Endothelial cell of umbilical vein (primary cell): ENCODE measurements around the gene OTUD5. TPM values are rescaled to one million over a fixed set of nuclear protein-coding genes. Genes with fewer than 3 reads are reported as not detected.

Experiments used
- BruUV-seq: library from RNA; stranded (reverse); fragments of 400-500 nt; replicated peaks from 2 replicates; lab custom pipeline; 2021; lab: Mats Ljungman, UMichigan
- CTCF ChIA-PET: fragments of 300-600, 350-600 bp; sonication (Branson Sonifier 250); formaldehyde crosslinking; loops from one replicate; lab custom pipeline; 2021; ENCODE audit warnings: antibody characterized with exemption, inconsistent platforms; lab: Charles Lee
- POLR2A ChIA-PET: fragments of 300-600, 350-600 bp; sonication (Branson Sonifier 250); formaldehyde crosslinking; loops from one replicate; lab custom pipeline; 2021; ENCODE audit warnings: antibody characterized with exemption, inconsistent platforms; lab: Charles Lee
- DNase-seq: peaks from one replicate; pipeline ENCODE4 v3.0.0-alpha.2; 2011; ENCODE audit warnings: low read depth, low spot score
- FAIRE-seq: peaks from 2 replicates; lab custom pipeline; 2011; peaks lifted over from hg19 to GRCh38; lab: Jason Lieb, UNC
- H2AFZ ChIP-seq: 2 replicates; pipeline ENCODE4 v1.6.0; 2012; ENCODE audit warnings: low read depth, low read length, control low read depth, inconsistent platforms
- H3K27ac ChIP-seq: 2 replicates; pipeline ENCODE4 v1.5.1; 2011; ENCODE audit warnings: low read depth, mild to moderate bottlenecking, control low read depth, low read length, moderate library complexity; ENCODE audit not compliant: insufficient read depth
- H3K27me3 ChIP-seq, 2 experiments: 2 replicates each; pipeline versions ENCODE4 v1.6.0 to v1.6.1; 2011; ENCODE audit warnings: low read length in 2 of 2, mixed read lengths in 1 of 2; ENCODE audit not compliant: control insufficient read depth in 2 of 2, insufficient read depth in 2 of 2
- H3K36me3 ChIP-seq, 2 experiments: 2 replicates in 1 of 2; 3 replicates in 1 of 2; pipeline ENCODE4 v1.5.1; 2011; ENCODE audit warnings: low read length in 2 of 2, mild to moderate bottlenecking in 1 of 2, moderate library complexity in 1 of 2; ENCODE audit not compliant: control insufficient read depth in 2 of 2, insufficient read depth in 2 of 2; ENCODE audit errors: extremely low read depth in 1 of 2
- H3K4me1 ChIP-seq: 3 replicates; pipeline ENCODE4 v1.5.1; 2011; ENCODE audit warnings: mild to moderate bottlenecking, low read length; ENCODE audit not compliant: control insufficient read depth, insufficient read depth; ENCODE audit errors: extremely low read depth
- H3K4me2 ChIP-seq: 2 replicates; pipeline ENCODE4 v1.6.1; 2011; ENCODE audit warnings: low read length, control low read depth, mixed read lengths; ENCODE audit not compliant: insufficient read depth
- H3K4me3 ChIP-seq, 3 experiments: fragments of 200-600 bp in 1 of 3; sonication (generic), shearing (Covaris generic) in 1 of 3; replicated peaks in 1 of 3; 2 replicates each; pipeline ENCODE4 v1.5.1; 2011 to 2016; ENCODE audit warnings: control low read depth in 3 of 3, low read length in 3 of 3, mild to moderate bottlenecking in 2 of 3, inconsistent platforms in 1 of 3, low read depth in 1 of 3, moderate library complexity in 1 of 3; ENCODE audit not compliant: insufficient read depth in 1 of 3
- H3K79me2 ChIP-seq: 2 replicates; pipeline ENCODE4 v1.6.0; 2012; ENCODE audit warnings: low read length, inconsistent platforms; ENCODE audit not compliant: control insufficient read depth, insufficient read depth
- H3K9ac ChIP-seq: replicated peaks from 2 replicates; pipeline ENCODE3; 2011; ENCODE audit warnings: low read length, control low read depth; ENCODE audit not compliant: insufficient read depth; ENCODE audit errors: extremely low read depth
- H3K9me1 ChIP-seq: replicated peaks from 3 replicates; pipeline ENCODE4 v1.6.0; 2011; ENCODE audit warnings: mild to moderate bottlenecking, low read length; ENCODE audit not compliant: control insufficient read depth, insufficient read depth; ENCODE audit errors: extremely low read depth
- H3K9me3 ChIP-seq: replicated peaks from 2 replicates; pipeline ENCODE4 v1.5.1; 2012; ENCODE audit warnings: low read length, inconsistent platforms; ENCODE audit not compliant: control insufficient read depth, insufficient read depth
- H4K20me1 ChIP-seq: replicated peaks from 2 replicates; pipeline ENCODE3; 2011; ENCODE audit warnings: mild to moderate bottlenecking, low read length; ENCODE audit not compliant: control insufficient read depth, insufficient read depth; ENCODE audit errors: extremely low read depth
- EZH2 ChIP-seq: IDR thresholded peaks from 2 replicates; pipeline ENCODE4 v1.6.1; 2012; ENCODE audit warnings: borderline replicate concordance, low read depth, mild to moderate bottlenecking, moderate library complexity, low read length, inconsistent platforms; ENCODE audit not compliant: severe bottlenecking
- FOS ChIP-seq: IDR thresholded peaks from 2 replicates; pipeline ENCODE4 v1.6.1; 2011; ENCODE audit warnings: mild to moderate bottlenecking, low read length, moderate library complexity, borderline replicate concordance; ENCODE audit not compliant: insufficient read depth
- GATA2 ChIP-seq: IDR thresholded peaks from 2 replicates; pipeline ENCODE4 v1.7.0; 2011; ENCODE audit warnings: low read depth, mild to moderate bottlenecking, moderate library complexity, mixed read lengths, low read length; ENCODE audit not compliant: insufficient read length, insufficient read depth
- JUN ChIP-seq: IDR thresholded peaks from 2 replicates; pipeline ENCODE4 v1.6.1; 2011; ENCODE audit warnings: borderline replicate concordance, low read depth; ENCODE audit not compliant: insufficient read length, insufficient read depth
- MYC ChIP-seq: IDR thresholded peaks from one replicate; pipeline ENCODE4 v1.6.1; 2011; ENCODE audit warnings: mild to moderate bottlenecking, low read depth, low read length
- POLR2A ChIP-seq: IDR thresholded peaks from 2 replicates; pipeline ENCODE4 v1.6.1; 2012; ENCODE audit warnings: low read depth, mild to moderate bottlenecking, control low read depth, low read length
- POLR2AphosphoS5 ChIP-seq: IDR thresholded peaks from 2 replicates; pipeline ENCODE4 v1.6.1; 2012; ENCODE audit warnings: low read depth, mild to moderate bottlenecking, control low read depth, low read length, moderate library complexity; ENCODE audit not compliant: insufficient read depth
- dilution Hi-C: fragments of 300-500 bp; cut with MboI; formaldehyde crosslinking; loops from one replicate; pipeline ENCODE4 v1.15.0; 2019; ENCODE audit warnings: low sequenced_read_pairs; ENCODE audit not compliant: extremely low pct_ligation_motif_present
- intact Hi-C: fragments of 100-400 bp; cut with micrococcal nuclease; formaldehyde crosslinking; loops from one replicate; pipeline ENCODE4 v1.10.0; 2022
- polyA plus RNA-seq, 4 experiments: library from polyadenylated mRNA; depleted of rRNA in 3 of 4; stranded (reverse) in 3 of 4; unstranded in 1 of 4; fragments of >200 nt; gene quantifications; 2 replicates each; pipeline versions ENCODE4 v1.2.1 to v1.2.3, GENCODE V29; 2011 to 2012; ENCODE audit warnings: missing spikeins in 1 of 4
- total RNA-seq: library from RNA; stranded (reverse); gene quantifications from 2 replicates; pipeline ENCODE4 v1.2.3, GENCODE V29; 2021
- TF ChIP-seq, protein P1 (sequence below): IDR thresholded peaks from 2 replicates; pipeline ENCODE4 v1.6.1; 2011; ENCODE audit not compliant: insufficient read depth, insufficient read length
- TF ChIP-seq, protein P2 (sequence below), 2 donors: IDR thresholded peaks; 1 replicate in 1 of 2; 2 replicates in 1 of 2; pipeline ENCODE4 v1.5.1; 2011; ENCODE audit warnings: low read length in 2 of 2, mild to moderate bottlenecking in 2 of 2, moderate library complexity in 2 of 2, control low read depth in 1 of 2, inconsistent platforms in 1 of 2, low read depth in 1 of 2; ENCODE audit not compliant: insufficient read depth in 1 of 2; ENCODE audit errors: extremely low read depth in 1 of 2

The OTUD5 gene
- total and polyA plus RNA-seq, 2 donors (not counting 3 experiments of a cell fraction or from before 2014, with no cell fraction given), result 44.3 to 44.6 TPM

DNA sequence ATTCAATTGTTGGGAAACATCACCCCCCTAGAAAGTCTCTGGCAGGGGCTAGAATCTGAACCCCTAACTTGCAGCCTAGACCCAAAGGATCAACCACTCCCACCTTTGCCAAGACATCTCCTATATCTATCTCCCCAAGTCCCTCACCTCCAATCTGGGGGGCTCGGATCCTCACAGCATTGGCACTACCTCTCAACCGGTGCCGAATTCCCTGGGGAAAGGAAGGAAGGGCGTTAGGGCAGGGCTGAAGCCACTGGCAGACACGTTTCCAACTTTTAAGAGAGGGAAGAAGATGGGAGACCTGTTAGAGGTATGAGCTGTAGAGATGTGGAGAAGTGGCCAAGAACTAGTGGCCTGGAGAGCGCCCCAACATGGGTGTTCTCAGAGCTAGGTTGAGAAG, 62.5 kb downstream of the OTUD5 start:
- ChIA-PET POLR2A (no interaction called here), CTCF (no interaction called here)
- no peak overlapping the region for H3K27ac ChIP-seq
- no peak overlapping the region for H3K9ac ChIP-seq
- H3K9me3 ChIP-seq, result no peaks in the 10 kb centered on the region
- DNase-seq (no peak), FAIRE-seq (no peak)
- BruUV-seq, result no TSS peak
- no peak for TF ChIP-seq GATA2
- TF ChIP-seq, protein P1, sequence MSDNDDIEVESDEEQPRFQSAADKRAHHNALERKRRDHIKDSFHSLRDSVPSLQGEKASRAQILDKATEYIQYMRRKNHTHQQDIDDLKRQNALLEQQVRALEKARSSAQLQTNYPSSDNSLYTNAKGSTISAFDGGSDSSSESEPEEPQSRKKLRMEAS, result no peak
- TF ChIP-seq POLR2AphosphoS5, result no peak
- TF ChIP-seq, protein P2, sequence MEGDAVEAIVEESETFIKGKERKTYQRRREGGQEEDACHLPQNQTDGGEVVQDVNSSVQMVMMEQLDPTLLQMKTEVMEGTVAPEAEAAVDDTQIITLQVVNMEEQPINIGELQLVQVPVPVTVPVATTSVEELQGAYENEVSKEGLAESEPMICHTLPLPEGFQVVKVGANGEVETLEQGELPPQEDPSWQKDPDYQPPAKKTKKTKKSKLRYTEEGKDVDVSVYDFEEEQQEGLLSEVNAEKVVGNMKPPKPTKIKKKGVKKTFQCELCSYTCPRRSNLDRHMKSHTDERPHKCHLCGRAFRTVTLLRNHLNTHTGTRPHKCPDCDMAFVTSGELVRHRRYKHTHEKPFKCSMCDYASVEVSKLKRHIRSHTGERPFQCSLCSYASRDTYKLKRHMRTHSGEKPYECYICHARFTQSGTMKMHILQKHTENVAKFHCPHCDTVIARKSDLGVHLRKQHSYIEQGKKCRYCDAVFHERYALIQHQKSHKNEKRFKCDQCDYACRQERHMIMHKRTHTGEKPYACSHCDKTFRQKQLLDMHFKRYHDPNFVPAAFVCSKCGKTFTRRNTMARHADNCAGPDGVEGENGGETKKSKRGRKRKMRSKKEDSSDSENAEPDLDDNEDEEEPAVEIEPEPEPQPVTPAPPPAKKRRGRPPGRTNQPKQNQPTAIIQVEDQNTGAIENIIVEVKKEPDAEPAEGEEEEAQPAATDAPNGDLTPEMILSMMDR (IDR thresholded peaks at IDR 0.05; ENCODE audit: extremely low read depth in 1 of 2, insufficient read depth in 1 of 2, low read depth in 1 of 2, low read length in 2 of 2), result no peak
- TF ChIP-seq FOS, result no peak
- TF ChIP-seq EZH2, result no peak
- TF ChIP-seq JUN, result no peak
- no peak for TF ChIP-seq POLR2A
- TF ChIP-seq MYC, result no peak
- dilution Hi-C loops (no loop called here), intact Hi-C loops (loop anchor here (10.0 kb wide), 1 partner anchor 370 kb away; the partner anchor contains the start of genes FOXP3 and PPP1R3F)
- no peak overlapping the region for H2AFZ ChIP-seq
- H3K36me3 ChIP-seq, result no peaks in the 10 kb centered on the region
- H3K4me2 ChIP-seq, result no peak overlapping the region
- H4K20me1 ChIP-seq, result no peaks in the 10 kb centered on the region
- H3K4me1 ChIP-seq, result peaks cover 10% of the 10 kb centered on the region
- H3K27me3 ChIP-seq, result no peaks in the 10 kb centered on the region
- no peak overlapping the region for H3K4me3 ChIP-seq
- H3K79me2 ChIP-seq, result peaks cover 19% of the 10 kb centered on the region
- H3K9me1 ChIP-seq, result no peaks in the 10 kb centered on the region
